Activated CD8-positive, alpha-beta memory T cell treated with anti-CD3 and anti-CD28 coated beads for 24 hours (primary cell): ENCODE results near the gene TMEM88.

Experiments
- DNase-seq: peaks from one replicate; pipeline ENCODE4 v3.0.0-alpha.2; 2020

Gene TMEM88

DNA sequence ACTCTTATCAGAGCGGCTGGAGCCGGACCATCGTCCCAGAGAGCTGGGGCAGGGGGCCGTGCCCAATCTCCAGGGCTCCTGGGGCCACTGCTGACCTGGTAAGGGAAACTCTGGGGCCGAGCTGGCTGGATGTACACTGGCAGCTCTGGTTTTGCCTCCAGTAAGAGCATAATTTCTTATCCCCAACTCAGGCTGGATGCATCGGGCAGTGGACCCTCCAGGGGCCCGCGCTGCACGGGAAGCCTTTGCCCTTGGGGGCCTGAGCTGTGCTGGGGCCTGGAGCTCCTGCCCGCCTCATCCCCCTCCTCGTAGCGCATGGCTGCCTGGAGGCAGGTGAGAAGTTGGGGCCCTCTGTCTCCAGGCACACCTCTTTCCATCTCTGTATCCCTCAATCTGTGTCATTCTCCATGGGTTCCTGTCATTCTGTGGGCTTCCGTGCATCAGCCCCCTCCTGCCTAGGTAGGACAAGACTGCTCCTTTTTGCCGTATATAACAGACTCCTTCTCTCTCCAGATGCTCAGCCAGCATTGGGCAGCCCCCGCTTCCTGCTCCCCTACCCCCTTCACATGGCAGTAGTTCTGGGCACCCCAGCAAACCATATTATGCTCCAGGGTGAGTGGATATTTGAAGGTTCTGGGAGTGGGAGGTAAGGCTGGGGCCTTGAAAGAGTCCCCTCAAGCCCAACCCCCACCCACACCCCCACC lies 9.4 kb upstream of the TMEM88 start:
- DNase-seq: no peak

DNA sequence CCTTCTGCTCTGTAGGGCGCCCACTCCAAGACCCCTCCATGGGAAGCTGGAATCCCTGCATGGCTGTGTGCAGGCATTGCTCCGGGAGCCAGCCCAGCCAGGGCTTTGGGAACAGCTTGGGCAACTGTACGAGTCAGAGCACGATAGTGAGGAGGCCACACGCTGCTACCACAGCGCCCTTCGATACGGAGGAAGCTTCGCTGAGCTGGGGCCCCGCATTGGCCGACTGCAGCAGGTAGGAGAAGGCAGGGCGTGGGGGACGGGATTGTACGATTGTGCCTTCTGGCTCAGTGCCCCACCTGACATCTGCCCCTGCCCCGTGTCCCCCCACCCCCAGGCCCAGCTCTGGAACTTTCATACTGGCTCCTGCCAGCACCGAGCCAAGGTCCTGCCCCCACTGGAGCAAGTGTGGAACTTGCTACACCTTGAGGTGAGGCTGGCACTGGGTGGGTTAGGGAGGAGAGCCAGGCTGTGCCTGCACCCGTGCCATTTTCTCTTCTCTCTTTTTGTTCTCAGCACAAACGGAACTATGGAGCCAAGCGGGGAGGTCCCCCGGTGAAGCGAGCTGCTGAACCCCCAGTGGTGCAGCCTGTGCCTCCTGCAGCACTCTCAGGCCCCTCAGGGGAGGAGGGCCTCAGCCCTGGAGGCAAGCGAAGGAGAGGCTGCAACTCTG lies 8.7 kb upstream of the TMEM88 start:
- no peak for DNase-seq

DNA sequence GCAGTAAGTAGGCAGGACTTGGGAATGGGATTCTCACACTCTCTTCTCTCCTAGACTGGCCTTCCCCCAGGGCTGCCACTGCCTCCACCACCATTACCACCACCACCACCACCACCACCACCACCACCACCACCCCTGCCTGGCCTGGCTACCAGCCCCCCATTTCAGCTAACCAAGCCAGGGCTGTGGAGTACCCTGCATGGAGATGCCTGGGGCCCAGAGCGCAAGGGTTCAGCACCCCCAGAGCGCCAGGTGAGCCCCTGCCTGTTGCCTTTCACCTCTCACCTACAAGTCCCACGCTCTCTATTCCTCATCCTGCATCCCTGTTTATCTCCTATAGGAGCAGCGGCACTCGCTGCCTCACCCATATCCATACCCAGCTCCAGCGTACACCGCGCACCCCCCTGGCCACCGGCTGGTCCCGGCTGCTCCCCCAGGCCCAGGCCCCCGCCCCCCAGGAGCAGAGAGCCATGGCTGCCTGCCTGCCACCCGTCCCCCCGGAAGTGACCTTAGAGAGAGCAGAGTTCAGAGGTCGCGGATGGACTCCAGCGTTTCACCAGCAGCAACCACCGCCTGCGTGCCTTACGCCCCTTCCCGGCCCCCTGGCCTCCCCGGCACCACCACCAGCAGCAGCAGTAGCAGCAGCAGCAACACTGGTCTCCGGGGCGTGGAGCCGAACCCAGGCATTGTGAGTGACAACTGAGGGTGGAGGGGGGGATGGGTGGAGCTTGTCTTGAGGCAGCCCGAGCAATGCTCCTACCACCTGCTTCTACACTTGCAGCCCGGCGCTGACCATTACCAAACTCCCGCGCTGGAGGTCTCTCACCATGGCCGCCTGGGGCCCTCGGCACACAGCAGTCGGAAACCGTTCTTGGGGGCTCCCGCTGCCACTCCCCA lies 7.9 kb upstream of the TMEM88 start:
- DNase-seq: no peak

DNA sequence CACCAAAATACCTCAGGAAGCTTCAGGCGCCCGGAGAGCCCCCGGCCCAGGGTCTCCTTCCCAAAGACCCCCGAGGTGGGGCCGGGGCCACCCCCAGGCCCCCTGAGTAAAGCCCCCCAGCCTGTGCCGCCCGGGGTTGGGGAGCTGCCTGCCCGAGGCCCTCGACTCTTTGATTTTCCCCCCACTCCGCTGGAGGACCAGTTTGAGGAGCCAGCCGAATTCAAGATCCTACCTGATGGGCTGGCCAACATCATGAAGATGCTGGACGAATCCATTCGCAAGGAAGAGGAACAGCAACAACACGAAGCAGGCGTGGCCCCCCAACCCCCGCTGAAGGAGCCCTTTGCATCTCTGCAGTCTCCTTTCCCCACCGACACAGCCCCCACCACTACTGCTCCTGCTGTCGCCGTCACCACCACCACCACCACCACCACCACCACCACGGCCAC lies 6.7 kb upstream of the TMEM88 start:
- no peak for DNase-seq

DNA sequence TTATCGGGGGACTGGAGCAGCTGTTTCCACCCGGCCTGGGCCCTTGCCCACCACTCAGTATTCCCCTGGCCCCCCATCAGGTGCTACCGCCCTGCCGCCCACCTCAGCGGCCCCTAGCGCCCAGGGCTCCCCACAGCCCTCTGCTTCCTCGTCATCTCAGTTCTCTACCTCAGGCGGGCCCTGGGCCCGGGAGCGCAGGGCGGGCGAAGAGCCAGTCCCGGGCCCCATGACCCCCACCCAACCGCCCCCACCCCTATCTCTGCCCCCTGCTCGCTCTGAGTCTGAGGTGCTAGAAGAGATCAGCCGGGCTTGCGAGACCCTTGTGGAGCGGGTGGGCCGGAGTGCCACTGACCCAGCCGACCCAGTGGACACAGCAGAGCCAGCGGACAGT lies 6.1 kb upstream of the TMEM88 start:
- DNase-seq: no peak

DNA sequence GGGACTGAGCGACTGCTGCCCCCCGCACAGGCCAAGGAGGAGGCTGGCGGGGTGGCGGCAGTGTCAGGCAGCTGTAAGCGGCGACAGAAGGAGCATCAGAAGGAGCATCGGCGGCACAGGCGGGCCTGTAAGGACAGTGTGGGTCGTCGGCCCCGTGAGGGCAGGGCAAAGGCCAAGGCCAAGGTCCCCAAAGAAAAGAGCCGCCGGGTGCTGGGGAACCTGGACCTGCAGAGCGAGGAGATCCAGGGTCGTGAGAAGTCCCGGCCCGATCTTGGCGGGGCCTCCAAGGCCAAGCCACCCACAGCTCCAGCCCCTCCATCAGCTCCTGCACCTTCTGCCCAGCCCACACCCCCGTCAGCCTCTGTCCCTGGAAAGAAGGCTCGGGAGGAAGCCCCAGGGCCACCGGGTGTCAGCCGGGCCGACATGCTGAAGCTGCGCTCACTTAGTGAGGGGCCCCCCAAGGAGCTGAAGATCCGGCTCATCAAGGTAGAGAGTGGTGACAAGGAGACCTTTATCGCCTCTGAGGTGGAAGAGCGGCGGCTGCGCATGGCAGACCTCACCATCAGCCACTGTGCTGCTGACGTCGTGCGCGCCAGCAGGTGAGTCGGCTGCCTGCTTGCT lies 5.6 kb upstream of the TMEM88 start:
- DNase-seq: no peak

DNA sequence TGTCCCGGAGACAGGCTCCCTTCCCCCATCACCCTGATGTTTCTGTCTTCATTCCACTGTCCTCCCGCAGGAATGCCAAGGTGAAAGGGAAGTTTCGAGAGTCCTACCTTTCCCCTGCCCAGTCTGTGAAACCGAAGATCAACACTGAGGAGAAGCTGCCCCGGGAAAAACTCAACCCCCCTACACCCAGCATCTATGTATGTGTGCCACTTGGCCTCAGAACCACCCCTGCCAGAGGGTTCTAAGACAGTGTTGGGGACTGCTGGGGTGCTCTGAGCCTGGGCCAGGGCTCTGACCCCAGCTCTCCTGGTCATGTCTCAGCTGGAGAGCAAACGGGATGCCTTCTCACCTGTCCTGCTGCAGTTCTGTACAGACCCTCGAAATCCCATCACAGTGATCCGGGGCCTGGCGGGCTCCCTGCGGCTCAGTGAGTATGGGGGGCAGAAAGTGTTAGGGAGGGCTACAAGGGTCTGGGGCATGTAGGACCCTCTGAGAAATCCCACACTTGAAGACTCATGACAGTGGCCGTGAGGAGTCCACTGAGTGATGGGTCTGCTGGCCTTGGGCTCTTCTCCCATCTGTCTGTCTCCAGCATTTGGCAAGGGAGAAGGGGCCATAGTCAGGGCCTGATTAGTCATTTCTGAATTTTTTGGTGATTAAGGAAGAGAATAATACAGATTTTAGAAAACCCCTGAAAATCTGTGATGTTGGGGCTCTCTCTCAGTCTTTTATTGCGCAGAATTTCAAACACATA lies 4.9 kb upstream of the TMEM88 start:
- no peak for DNase-seq

DNA sequence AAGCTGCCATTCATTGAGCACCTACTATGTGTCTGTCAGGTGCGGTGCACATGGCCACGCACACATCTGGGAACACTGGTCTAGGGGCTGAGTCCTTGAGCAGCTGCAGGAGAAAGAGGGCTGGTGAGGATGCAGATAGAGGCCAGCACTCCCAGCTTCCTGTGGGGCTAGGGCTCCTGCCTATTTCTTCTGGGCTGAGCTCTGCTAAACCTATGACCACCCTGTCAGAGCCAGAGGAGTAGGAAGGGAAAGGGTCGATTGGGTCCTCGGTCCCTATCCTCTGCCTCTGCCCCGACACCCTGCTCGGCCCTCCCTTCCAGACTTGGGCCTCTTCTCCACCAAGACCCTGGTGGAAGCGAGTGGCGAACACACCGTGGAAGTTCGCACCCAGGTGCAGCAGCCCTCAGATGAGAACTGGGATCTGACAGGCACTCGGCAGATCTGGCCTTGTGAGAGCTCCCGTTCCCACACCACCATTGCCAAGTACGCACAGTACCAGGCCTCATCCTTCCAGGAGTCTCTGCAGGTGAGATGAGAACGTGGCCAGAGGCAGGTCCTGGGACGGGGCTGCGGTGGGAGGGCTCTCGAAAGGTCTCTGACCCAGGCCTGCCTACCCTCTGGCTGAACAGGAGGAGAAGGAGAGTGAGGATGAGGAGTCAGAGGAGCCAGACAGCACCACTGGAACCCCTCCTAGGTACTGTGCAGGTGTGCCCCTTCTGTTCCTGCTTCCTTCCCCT lies 4.0 kb upstream of the TMEM88 start:
- DNase-seq: peak; percentile 69

DNA sequence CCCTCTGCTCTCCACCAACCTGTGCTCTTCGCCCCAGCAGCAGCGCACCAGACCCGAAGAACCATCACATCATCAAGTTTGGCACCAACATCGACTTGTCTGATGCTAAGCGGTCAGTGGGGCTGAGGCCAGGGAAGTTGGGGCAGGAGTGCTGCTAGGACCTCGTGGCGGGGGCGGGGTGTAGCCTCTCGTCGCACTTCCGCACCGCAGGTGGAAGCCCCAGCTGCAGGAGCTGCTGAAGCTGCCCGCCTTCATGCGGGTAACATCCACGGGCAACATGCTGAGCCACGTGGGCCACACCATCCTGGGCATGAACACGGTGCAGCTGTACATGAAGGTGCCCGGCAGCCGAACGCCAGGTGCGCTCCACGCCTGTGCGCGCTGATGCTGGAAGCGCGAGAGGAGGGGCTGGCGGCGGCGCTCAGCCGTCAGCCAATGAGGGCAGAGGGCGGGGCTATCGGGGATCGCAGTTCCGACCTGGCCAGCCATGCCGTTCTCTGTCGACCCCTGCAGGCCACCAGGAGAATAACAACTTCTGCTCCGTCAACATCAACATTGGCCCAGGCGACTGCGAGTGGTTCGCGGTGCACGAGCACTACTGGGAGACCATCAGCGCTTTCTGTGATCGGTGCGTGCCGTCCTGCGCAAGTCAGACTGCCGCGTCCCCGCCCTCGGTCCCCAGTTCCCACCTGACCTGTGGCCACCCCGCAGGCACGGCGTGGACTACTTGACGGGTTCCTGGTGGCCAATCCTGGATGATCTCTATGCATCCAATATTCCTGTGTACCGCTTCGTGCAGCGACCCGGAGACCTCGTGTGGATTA lies 3.2 kb upstream of the TMEM88 start:
- DNase-seq: peak; percentile 94

DNA sequence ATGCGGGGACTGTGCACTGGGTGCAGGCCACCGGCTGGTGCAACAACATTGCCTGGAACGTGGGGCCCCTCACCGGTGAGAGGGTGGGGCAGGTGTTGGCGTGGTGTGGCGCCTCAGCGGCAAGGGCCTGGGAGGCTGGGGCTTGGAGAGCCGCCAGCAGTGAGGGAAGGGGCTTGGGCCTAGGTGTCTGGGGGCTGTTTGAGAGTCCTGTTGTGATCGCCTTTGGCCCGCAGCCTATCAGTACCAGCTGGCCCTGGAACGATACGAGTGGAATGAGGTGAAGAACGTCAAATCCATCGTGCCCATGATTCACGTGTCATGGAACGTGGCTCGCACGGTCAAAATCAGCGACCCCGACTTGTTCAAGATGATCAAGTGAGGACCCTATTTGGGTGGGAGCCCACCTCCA lies 2.6 kb upstream of the TMEM88 start:
- DNase-seq: no peak

DNA sequence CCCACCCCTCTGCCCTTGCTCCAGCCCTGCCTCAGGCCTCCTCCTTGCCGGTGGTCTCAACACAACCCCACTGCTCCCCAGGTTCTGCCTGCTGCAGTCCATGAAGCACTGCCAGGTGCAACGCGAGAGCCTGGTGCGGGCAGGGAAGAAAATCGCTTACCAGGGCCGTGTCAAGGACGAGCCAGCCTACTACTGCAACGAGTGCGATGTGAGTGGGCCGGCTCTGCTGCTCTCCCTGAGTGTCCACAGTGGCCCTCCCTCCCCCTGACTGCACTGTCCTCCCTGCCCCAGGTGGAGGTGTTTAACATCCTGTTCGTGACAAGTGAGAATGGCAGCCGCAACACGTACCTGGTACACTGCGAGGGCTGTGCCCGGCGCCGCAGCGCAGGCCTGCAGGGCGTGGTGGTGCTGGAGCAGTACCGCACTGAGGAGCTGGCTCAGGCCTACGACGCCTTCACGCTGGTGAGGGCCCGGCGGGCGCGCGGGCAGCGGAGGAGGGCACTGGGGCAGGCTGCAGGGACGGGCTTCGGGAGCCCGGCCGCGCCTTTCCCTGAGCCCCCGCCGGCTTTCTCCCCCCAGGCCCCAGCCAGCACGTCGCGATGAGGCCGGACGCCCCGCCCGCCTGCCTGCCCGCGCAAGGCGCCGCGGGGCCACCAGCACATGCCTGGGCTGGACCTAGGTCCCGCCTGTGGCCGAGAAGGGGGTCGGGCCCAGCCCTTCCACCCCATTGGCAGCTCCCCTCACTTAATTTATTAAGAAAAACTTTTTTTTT lies 1.8 kb upstream of the TMEM88 start:
- no peak for DNase-seq

DNA sequence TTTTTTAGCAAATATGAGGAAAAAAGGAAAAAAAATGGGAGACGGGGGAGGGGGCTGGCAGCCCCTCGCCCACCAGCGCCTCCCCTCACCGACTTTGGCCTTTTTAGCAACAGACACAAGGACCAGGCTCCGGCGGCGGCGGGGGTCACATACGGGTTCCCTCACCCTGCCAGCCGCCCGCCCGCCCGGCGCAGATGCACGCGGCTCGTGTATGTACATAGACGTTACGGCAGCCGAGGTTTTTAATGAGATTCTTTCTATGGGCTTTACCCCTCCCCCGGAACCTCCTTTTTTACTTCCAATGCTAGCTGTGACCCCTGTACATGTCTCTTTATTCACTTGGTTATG lies 1.2 kb upstream of the TMEM88 start:
- no peak for DNase-seq

DNA sequence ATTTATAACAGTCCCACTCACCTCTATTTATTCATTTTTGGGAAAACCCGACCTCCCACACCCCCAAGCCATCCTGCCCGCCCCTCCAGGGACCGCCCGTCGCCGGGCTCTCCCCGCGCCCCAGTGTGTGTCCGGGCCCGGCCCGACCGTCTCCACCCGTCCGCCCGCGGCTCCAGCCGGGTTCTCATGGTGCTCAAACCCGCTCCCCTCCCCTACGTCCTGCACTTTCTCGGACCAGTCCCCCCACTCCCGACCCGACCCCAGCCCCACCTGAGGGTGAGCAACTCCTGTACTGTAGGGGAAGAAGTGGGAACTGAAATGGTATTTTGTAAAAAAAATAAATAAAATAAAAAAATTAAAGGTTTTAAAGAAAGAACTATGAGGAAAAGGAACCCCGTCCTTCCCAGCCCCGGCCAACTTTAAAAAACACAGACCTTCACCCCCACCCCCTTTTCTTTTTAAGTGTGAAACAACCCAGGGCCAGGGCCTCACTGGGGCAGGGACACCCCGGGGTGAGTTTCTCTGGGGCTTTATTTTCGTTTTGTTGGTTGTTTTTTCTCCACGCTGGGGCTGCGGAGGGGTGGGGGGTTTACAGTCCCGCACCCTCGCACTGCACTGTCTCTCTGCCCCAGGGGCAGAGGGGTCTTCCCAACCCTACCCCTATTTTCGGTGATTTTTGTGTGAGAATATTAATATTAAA lies 638 bp upstream of the TMEM88 start:
- peak; percentile 55 for DNase-seq

DNA sequence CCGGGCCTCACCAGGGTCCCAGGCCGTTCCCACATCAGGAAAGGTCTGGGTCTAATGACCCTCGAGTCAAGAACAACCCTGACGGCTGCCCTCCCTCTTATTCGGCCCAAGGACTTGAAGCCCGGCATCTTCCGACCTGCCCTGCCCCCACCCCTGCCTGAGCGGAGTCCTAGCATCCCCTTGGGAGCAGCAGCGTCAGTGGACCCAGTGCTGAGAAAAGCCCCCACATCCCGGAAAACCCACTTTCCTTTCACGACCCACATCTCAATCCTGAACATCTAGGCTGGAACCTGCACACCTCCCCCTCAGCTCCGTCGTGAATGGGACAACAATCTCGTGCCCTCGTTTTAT lies 769 bp downstream of the TMEM88 start:
- no peak for DNase-seq

DNA sequence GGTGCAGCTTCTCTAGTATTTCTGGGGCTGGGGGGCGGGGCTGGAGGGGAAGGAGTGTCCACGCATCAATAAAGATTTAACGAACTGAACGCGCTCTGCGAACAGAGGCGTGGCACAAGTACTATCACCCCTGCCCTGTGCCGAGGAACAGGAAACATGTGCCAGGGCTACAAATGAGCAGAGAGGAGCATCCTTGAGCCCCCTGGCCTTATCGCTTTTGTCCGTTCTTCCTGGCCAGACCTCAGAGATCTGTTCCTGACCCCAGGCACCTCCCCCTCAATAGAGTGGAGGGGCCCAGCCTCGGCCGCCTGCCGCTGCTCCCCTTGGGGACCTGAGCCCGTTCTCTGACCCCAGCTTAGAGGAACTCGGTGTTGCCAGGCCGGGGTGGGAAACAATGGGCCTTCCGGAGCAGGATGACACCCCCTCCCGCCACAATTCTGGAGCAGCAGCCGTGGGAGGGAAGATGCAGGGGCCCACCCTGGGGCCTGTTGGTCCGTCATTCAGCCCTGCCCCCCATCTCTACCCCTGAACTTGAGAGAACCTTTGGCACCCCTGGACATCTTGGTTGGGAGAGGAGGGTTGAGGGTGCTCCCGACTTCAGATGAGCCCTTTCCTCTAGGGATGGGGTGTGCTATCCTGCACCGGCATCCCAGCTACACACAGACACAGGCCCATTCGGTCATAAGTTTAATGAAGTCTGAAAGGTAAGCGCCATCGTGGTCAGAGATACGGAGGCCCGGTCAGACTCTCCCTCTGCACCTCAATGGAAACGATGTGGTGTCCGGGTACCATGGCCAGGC lies 1.3 kb downstream of the TMEM88 start:
- DNase-seq: peak; percentile 76

DNA sequence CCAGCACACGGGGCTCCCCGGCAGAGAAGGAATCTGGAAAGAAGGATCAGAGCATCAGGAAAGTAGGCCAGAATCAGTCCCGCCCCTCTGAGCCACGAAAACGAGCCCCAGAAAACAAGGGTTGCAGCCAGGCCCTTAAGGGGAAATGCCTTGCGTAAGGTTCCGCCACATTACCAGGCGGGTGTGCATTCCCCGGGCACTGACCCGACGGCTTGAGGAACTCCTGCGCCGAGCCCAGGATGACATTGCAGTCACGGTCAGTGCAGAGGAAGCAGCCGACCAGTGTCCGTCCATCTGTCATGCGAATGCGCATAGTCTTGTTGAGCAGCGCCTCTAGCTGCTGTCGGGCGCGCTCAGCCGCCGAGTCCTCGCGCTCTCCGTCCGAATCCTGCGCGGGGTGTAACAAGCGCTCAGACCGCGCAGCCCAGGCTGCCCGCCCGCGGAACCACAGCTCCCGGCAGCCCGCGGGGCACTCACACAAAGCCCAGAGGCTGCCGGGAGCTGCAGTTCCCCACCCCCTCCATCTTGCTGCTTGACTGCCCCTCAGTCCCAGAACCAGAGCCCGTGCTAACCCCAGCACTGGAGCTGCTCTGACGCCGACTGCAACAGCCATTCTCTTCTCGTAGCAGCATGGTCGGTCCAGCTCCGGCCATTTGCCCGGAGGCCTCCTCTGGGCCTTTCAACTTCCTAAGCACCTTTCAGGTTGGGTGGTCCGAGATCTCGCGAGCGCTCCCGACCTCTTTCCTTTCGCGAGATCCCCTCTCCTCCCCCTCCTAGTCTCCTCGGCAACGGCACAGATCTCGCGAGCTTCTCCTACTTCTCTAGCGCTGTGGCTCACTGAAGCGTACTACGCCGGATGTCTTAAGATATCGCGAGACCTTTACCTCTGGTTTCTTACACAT lies 2.2 kb downstream of the TMEM88 start, which contains the start of gene NAA38:
Gene NAA38, minus strand, starts transcription at position 749 of the 902 bp plus-strand sequence. Its CDS starts 96 bp downstream, at position 653.
- peak; percentile 99 for DNase-seq
